ENCODE results near the gene P3H2. TPM values are rescaled to one million over a fixed set of nuclear protein-coding genes. Genes with fewer than 3 reads are reported as not detected.
A peak's percentile ranks its signal among the peaks of the same experiment; 100 is the strongest.

P3H2 gene
- total and polyA plus RNA-seq, 2 experiments from 2014 or later, result 56.7 to 56.8 TPM

GRCh38 chr3:190065204-190065603 lies 55.5 kb downstream of the P3H2 start:
- Histone ChIP-seq H3K36me3 (no peaks in the 10 kb centered on the region), H3K4me1 (ENCODE audit: low read depth) (peaks cover 9% of the 10 kb centered on the region), H3K4me3 (no peak overlapping the region), H3K9me3 (ENCODE audit: low read depth) (no peaks in the 10 kb centered on the region), H3K27me3 (no peaks in the 10 kb centered on the region), H3K27ac (no peak overlapping the region)
- DNase-seq (ENCODE audit: low read depth in 1 of 2, low spot score in 1 of 2), result no peak
- TF ChIP-seq, protein P1, sequence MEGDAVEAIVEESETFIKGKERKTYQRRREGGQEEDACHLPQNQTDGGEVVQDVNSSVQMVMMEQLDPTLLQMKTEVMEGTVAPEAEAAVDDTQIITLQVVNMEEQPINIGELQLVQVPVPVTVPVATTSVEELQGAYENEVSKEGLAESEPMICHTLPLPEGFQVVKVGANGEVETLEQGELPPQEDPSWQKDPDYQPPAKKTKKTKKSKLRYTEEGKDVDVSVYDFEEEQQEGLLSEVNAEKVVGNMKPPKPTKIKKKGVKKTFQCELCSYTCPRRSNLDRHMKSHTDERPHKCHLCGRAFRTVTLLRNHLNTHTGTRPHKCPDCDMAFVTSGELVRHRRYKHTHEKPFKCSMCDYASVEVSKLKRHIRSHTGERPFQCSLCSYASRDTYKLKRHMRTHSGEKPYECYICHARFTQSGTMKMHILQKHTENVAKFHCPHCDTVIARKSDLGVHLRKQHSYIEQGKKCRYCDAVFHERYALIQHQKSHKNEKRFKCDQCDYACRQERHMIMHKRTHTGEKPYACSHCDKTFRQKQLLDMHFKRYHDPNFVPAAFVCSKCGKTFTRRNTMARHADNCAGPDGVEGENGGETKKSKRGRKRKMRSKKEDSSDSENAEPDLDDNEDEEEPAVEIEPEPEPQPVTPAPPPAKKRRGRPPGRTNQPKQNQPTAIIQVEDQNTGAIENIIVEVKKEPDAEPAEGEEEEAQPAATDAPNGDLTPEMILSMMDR (IDR thresholded peaks at IDR 0.05; ENCODE audit: low read depth, low read length), result no peak

GRCh38 chr3:190064659-190065058 lies 56.0 kb downstream of the P3H2 start:
- DNase-seq (ENCODE audit: low read depth in 1 of 2, low spot score in 1 of 2), result no peak
- no peaks in the 10 kb centered on the region for H3K36me3 ChIP-seq
- no peaks in the 10 kb centered on the region for H3K27me3 ChIP-seq
- TF ChIP-seq, protein P1 (IDR thresholded peaks at IDR 0.05; ENCODE audit: low read depth, low read length), result no peak
- H3K4me3 ChIP-seq, result no peak overlapping the region
- H3K9me3 ChIP-seq (ENCODE audit: low read depth), result no peaks in the 10 kb centered on the region
- no peak overlapping the region for H3K27ac ChIP-seq
- H3K4me1 ChIP-seq (ENCODE audit: low read depth), result peaks cover 9% of the 10 kb centered on the region

- no peak overlapping the region for H3K4me3 ChIP-seq
- peak in 1 of 2 donors; percentile 84 for DNase-seq (ENCODE audit: low read depth in 1 of 2, low spot score in 1 of 2)
- H3K27me3 ChIP-seq, result no peaks in the 10 kb centered on the region
- H3K9me3 ChIP-seq (ENCODE audit: low read depth), result no peaks in the 10 kb centered on the region
- TF ChIP-seq, protein P1 (IDR thresholded peaks at IDR 0.05; ENCODE audit: low read depth, low read length), result no peak
- peaks cover 12% of the 10 kb centered on the region for H3K4me1 ChIP-seq (ENCODE audit: low read depth)
- H3K27ac ChIP-seq, result no peak overlapping the region
- no peaks in the 10 kb centered on the region for H3K36me3 ChIP-seq
Observed at GRCh38 chr3:190064112-190064511, 56.6 kb downstream of the P3H2 start.

DNA sequence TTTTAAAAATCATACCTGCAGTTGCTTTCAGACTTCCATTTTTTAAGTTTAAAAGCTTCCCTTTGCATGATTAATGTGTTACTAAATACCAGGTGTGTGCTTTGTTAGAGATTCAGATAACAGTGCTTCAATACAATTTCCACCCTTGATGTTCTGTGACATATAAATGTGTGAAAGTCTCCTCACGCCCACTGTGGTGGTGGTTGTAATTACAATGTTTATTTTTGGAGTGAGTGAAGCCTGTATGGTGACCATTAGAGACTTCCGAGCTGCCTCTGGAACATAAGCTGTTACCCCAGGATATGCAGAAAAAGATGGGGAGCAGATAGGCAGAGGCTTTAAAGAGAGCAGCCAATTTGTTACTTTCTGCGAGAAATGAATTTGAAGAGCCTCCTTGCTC lies 57.2 kb downstream of the P3H2 start:
- Histone ChIP-seq H3K9me3 (ENCODE audit: low read depth) (no peaks in the 10 kb centered on the region), H3K27ac (peak overlapping the region; percentile 24), H3K27me3 (no peaks in the 10 kb centered on the region), H3K4me1 (ENCODE audit: low read depth) (peaks cover 18% of the 10 kb centered on the region), H3K4me3 (no peak overlapping the region), H3K36me3 (no peaks in the 10 kb centered on the region)
- no peak for DNase-seq (ENCODE audit: low read depth in 1 of 2, low spot score in 1 of 2)
- TF ChIP-seq, protein P1 (IDR thresholded peaks at IDR 0.05; ENCODE audit: low read depth, low read length), result no peak

GRCh38 chr3:190060192-190060775 lies 60.4 kb downstream of the P3H2 start:
- H3K27ac ChIP-seq, result no peak overlapping the region
- peaks cover 22% of the 10 kb centered on the region for H3K4me1 ChIP-seq (ENCODE audit: low read depth)
- no peak for DNase-seq (ENCODE audit: low read depth in 1 of 2, low spot score in 1 of 2)
- TF ChIP-seq, protein P1 (IDR thresholded peaks at IDR 0.05; ENCODE audit: low read depth, low read length), result no peak
- H3K9me3 ChIP-seq (ENCODE audit: low read depth), result no peaks in the 10 kb centered on the region
- no peak overlapping the region for H3K4me3 ChIP-seq
- H3K36me3 ChIP-seq, result no peaks in the 10 kb centered on the region
- no peaks in the 10 kb centered on the region for H3K27me3 ChIP-seq

Measured in cardiac muscle cell (in vitro differentiated cells and primary cell).